Muscle layer of colon (tissue), 2 donors: Measurements from ENCODE around the gene LY9.
"Not testable (repeated sequence)": the region's sequence is repeated elsewhere in the genome, so short reads cannot be mapped to it uniquely, and the experiment has no call there.

Experiments
- H3K27ac ChIP-seq: one replicate; pipeline ENCODE4 v1.7.0; 2013; ENCODE audit warnings: low read depth, mild to moderate bottlenecking, low read length, moderate library complexity
- H3K27me3 ChIP-seq, 2 donors: one replicate each; pipeline ENCODE4 v1.7.0; 2013; ENCODE audit warnings: low read length in 2 of 2, mild to moderate bottlenecking in 2 of 2; ENCODE audit not compliant: insufficient read depth in 2 of 2, control insufficient read depth in 1 of 2
- H3K36me3 ChIP-seq: one replicate; pipeline ENCODE4 v1.7.0; 2013; ENCODE audit warnings: mild to moderate bottlenecking, low read length; ENCODE audit not compliant: insufficient read depth
- H3K4me1 ChIP-seq: one replicate; pipeline ENCODE4 v1.7.0; 2013; ENCODE audit warnings: mild to moderate bottlenecking, low read length; ENCODE audit not compliant: insufficient read depth
- H3K4me3 ChIP-seq, 2 donors: one replicate each; pipeline ENCODE4 v1.7.0; 2013; ENCODE audit warnings: low read length in 2 of 2, low read depth in 1 of 2, mild to moderate bottlenecking in 1 of 2, moderate library complexity in 1 of 2
- H3K9ac ChIP-seq: one replicate; pipeline ENCODE4 v1.7.0; 2013; ENCODE audit warnings: low read length
- H3K9me3 ChIP-seq: one replicate; pipeline ENCODE4 v1.7.0; 2013; ENCODE audit warnings: mild to moderate bottlenecking, low read length
- donor health status: abdominal sarcoma.
- donor health status: Adenocarcinoma of cecum.

The LY9 gene

DNA sequence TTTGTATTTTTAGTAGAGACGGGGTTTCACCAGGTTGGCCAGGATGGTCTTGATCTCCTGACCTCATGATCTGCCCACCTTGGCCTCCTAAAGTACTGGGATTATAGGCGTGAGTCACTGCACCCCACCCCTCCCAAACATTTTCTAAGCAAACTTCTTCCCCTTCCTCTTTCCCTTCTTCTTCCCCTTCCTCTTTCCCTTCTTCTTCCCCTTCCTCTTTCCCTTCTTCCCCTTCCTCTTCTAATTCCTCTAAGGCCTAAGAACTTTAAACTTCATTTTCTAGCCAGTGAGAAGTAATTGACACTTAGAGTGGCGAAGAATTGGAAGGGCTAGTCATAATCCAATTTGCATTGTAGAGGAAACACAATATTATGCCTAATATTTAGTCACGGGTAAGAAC, 79.6 kb downstream of the LY9 start:
- H3K9me3 ChIP-seq, H3K27ac ChIP-seq, H3K27me3 ChIP-seq, H3K9ac ChIP-seq, H3K4me3 ChIP-seq, H3K36me3 ChIP-seq, H3K4me1 ChIP-seq: not testable (repeated sequence)

GRCh38 chr1:160876311-160876710, 80.3 kb downstream of the LY9 start:
- H3K27me3 ChIP-seq: no peaks in the 10 kb centered on the region
- H3K27ac ChIP-seq: no peak overlapping the region
- no peak overlapping the region for H3K9ac ChIP-seq
- no peaks in the 10 kb centered on the region for H3K4me1 ChIP-seq
- no peak overlapping the region for H3K4me3 ChIP-seq
- no peaks in the 10 kb centered on the region for H3K36me3 ChIP-seq
- no peaks in the 10 kb centered on the region for H3K9me3 ChIP-seq

DNA sequence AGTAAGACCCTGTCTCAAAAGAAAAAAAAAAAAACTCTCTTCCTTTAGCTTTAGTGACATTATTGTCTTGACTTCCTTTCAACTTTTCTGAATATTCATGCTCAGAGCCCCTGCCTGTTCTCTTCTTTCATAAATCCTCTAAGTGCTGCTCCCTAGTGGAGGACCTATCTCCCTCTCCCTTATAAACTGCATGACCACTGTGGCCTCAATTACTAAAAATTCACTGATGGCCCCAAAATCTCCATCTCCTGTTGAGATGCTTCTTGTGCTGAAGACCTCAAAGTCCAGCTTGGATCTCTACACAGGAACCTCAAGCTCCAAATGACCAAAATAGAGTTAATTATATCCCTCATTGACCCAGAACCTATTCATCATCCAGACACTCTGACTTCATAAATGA, 81.2 kb downstream of the LY9 start:
- H3K36me3 ChIP-seq: no peaks in the 10 kb centered on the region
- no peak overlapping the region for H3K27ac ChIP-seq
- no peaks in the 10 kb centered on the region for H3K27me3 ChIP-seq
- no peaks in the 10 kb centered on the region for H3K9me3 ChIP-seq
- H3K4me1 ChIP-seq: no peaks in the 10 kb centered on the region
- no peak overlapping the region for H3K4me3 ChIP-seq
- no peak overlapping the region for H3K9ac ChIP-seq
